Measurements from ENCODE around the gene CSGALNACT2. TPM values are rescaled to one million over a fixed set of nuclear protein-coding genes. Genes with fewer than 3 reads are reported as not detected.
A peak's percentile ranks its signal among the peaks of the same experiment; 100 is the strongest.

CSGALNACT2 gene
- total RNA-seq, 1 experiment from 2014 or later = 30.0 TPM

DNA sequence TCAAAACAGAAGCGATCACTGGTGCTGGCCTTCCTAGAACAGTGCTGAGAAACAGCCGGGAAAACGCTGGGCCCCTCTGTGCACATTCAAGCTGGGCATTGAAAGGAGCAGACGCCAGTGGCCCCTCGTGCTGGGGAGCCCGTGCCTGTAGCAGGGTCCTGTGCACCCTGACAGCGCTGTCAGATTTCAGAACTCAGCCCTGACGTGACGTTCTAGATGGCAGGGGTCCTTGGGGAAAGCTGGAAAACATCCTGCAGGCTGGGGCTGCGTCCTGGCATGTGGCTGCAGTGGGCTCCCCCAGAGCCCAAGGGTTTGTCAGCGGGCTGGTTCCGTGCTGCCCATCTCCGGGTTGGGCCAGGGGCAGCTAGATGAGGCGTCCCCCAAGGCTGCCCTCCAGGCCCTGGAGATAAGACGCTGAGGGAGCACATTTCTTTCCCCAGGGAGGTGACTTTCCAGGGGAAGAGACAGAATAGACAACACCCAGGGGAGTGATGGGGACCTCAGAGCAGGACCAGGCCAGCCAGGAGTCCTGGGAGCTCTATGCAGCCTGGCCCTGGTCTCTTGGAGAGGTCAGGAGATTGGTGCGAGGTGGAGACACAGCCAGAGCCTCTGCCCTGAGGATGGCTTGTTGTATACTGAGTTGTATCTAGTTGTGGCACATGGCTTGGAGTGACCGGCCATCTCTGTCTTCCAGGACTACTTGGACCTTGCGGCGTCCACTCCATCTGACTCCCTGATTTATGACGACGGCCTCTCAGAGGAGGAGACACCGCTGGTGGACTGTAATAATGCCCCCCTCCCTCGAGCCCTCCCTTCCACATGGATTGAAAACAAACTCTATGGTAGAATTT is 12.1 kb upstream of the CSGALNACT2 start:
- no peaks in the 10 kb centered on the region for H3K27me3 Mint-ChIP-seq (ENCODE audit: insufficient read depth, unreplicated experiment)
- H3K4me3 Mint-ChIP-seq (ENCODE audit: unreplicated experiment) = no peak overlapping the region
- TF ChIP-seq CTCF (IDR thresholded peaks at IDR 0.05; ENCODE audit: unreplicated experiment) = no peak
- BruUV-seq (replicated peaks) = no TSS peak
- DNase-seq (ENCODE audit: unreplicated experiment) = no peak
- intact Hi-C loops (cut with micrococcal nuclease) = no loop called here
- CTCF ChIA-PET = interaction anchor here (0.6 kb wide), 1 partner anchor 8 kb away, joined by 3 read pairs; no protein-coding TSS in a partner anchor
- POLR2A ChIA-PET = no interaction called here
- no peaks in the 10 kb centered on the region for H3K36me3 Mint-ChIP-seq (ENCODE audit: insufficient read depth, unreplicated experiment)
- H3K9me3 Mint-ChIP-seq (ENCODE audit: unreplicated experiment) = no peaks in the 10 kb centered on the region
- H3K27ac Mint-ChIP-seq (ENCODE audit: low read depth, unreplicated experiment) = no peak overlapping the region
- peaks cover 15% of the 10 kb centered on the region for H3K4me1 Mint-ChIP-seq (ENCODE audit: insufficient read depth, unreplicated experiment)

- no peak for TF ChIP-seq CTCF (IDR thresholded peaks at IDR 0.05; ENCODE audit: unreplicated experiment)
- intact Hi-C loops (cut with micrococcal nuclease) = no loop called here
- POLR2A ChIA-PET = no interaction called here
- BruUV-seq (replicated peaks) = no TSS peak
- DNase-seq (ENCODE audit: unreplicated experiment) = no peak
- Mint-ChIP-seq H3K4me3 (ENCODE audit: unreplicated experiment) (no peak overlapping the region), H3K27me3 (ENCODE audit: insufficient read depth, unreplicated experiment) (no peaks in the 10 kb centered on the region), H3K27ac (ENCODE audit: low read depth, unreplicated experiment) (no peak overlapping the region), H3K36me3 (ENCODE audit: insufficient read depth, unreplicated experiment) (no peaks in the 10 kb centered on the region), H3K9me3 (ENCODE audit: unreplicated experiment) (no peaks in the 10 kb centered on the region), H3K4me1 (ENCODE audit: insufficient read depth, unreplicated experiment) (peaks cover 15% of the 10 kb centered on the region)
- CTCF ChIA-PET = no interaction called here
Measured at GRCh38 chr10:43126759-43127424, 11.4 kb upstream of the CSGALNACT2 start.

- intact Hi-C loops (cut with micrococcal nuclease) = no loop called here
- TF ChIP-seq CTCF (IDR thresholded peaks at IDR 0.05; ENCODE audit: unreplicated experiment) = no peak
- H3K36me3 Mint-ChIP-seq (ENCODE audit: insufficient read depth, unreplicated experiment) = no peaks in the 10 kb centered on the region
- H3K4me1 Mint-ChIP-seq (ENCODE audit: insufficient read depth, unreplicated experiment) = peaks cover 15% of the 10 kb centered on the region
- BruUV-seq (replicated peaks) = no TSS peak
- ChIA-PET CTCF (no interaction called here), POLR2A (no interaction called here)
- H3K9me3 Mint-ChIP-seq (ENCODE audit: unreplicated experiment) = no peaks in the 10 kb centered on the region
- no peaks in the 10 kb centered on the region for H3K27me3 Mint-ChIP-seq (ENCODE audit: insufficient read depth, unreplicated experiment)
- H3K27ac Mint-ChIP-seq (ENCODE audit: low read depth, unreplicated experiment) = no peak overlapping the region
- H3K4me3 Mint-ChIP-seq (ENCODE audit: unreplicated experiment) = no peak overlapping the region
- DNase-seq (ENCODE audit: unreplicated experiment) = no peak
Measured at GRCh38 chr10:43127442-43127841, 10.8 kb upstream of the CSGALNACT2 start.

DNA sequence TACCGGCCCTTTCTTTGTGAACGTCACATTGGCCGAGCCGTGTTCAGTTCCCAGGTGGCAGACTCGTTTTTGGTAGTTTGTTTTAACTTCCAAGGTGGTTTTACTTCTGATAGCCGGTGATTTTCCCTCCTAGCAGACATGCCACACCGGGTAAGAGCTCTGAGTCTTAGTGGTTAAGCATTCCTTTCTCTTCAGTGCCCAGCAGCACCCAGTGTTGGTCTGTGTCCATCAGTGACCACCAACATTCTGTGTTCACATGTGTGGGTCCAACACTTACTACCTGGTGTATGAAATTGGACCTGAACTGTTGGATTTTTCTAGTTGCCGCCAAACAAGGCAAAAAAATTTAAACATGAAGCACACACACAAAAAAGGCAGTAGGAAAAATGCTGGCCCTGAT is 9.9 kb upstream of the CSGALNACT2 start:
- no peak for DNase-seq (ENCODE audit: unreplicated experiment)
- no peak for TF ChIP-seq CTCF (IDR thresholded peaks at IDR 0.05; ENCODE audit: unreplicated experiment)
- intact Hi-C loops (cut with micrococcal nuclease) = no loop called here
- Mint-ChIP-seq H3K27me3 (ENCODE audit: insufficient read depth, unreplicated experiment) (no peaks in the 10 kb centered on the region), H3K36me3 (ENCODE audit: insufficient read depth, unreplicated experiment) (no peaks in the 10 kb centered on the region), H3K4me3 (ENCODE audit: unreplicated experiment) (no peak overlapping the region), H3K4me1 (ENCODE audit: insufficient read depth, unreplicated experiment) (peaks cover 15% of the 10 kb centered on the region), H3K27ac (ENCODE audit: low read depth, unreplicated experiment) (peak overlapping the region; percentile 83), H3K9me3 (ENCODE audit: unreplicated experiment) (no peaks in the 10 kb centered on the region)
- ChIA-PET CTCF (interaction anchor here (1.0 kb wide), 1 partner anchor 10 kb away, joined by 3 read pairs; no protein-coding TSS in a partner anchor), POLR2A (interaction anchor here (0.7 kb wide), 1 partner anchor 28 kb away, joined by 3 read pairs; no protein-coding TSS in a partner anchor)
- no TSS peak for BruUV-seq (replicated peaks)

All from MCF 10A (cell line).